ENCODE data around the gene PTPRT.
A peak's percentile ranks its signal among the peaks of the same experiment; 100 is the strongest.

PTPRT gene

DNA sequence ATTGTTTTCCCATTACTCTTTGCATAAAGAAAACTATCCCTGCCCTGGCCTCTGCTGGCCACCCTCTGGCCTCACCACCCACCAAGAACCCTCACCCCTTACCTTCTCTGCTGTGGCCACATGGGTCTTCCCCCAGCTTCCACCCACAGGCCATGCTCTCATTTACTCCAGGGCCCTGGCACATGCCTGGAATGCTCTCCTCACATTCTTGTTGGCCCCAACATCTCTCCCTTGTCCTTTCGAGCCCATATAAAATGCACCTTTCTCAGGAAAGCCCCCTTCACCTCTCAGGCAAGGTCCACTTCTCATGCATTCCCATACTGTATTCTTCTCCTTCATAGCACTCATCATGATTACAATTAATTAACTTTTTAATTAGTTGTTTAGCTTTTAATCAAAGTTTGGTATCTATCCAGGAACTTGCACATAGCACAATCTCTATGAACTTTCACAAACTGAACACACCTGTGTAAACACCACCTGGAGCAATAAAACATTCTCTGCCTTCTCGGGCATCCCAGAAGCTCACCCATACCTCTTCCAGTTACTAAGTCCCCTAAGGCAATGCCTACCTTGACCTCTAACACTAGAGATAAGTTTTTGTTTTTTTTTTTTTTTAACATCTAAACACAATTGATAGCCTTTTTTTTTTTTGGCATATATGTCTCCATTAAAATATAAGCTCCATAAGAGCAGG lies 617.2 kb downstream of the PTPRT start:
- no peaks in the 10 kb centered on the region for H3K36me3 ChIP-seq (ENCODE audit: control insufficient read depth, insufficient read depth, low read length, severe bottlenecking)
- no peaks in the 10 kb centered on the region for H3K4me1 ChIP-seq (ENCODE audit: control insufficient read depth, insufficient read depth, low read length)
- peaks cover 2% of the 10 kb centered on the region for H3K9me3 ChIP-seq (ENCODE audit: control insufficient read depth, low read length)
- no peaks in the 10 kb centered on the region for H3K27me3 ChIP-seq (replicated peaks; ENCODE audit: control insufficient read depth, insufficient read depth, low read length)
- no peak overlapping the region for H3K9ac ChIP-seq (ENCODE audit: low read length)
- H3K4me3 ChIP-seq (ENCODE audit: low read length): no peak overlapping the region
- DNase-seq (ENCODE audit: low read depth): no peak

DNA sequence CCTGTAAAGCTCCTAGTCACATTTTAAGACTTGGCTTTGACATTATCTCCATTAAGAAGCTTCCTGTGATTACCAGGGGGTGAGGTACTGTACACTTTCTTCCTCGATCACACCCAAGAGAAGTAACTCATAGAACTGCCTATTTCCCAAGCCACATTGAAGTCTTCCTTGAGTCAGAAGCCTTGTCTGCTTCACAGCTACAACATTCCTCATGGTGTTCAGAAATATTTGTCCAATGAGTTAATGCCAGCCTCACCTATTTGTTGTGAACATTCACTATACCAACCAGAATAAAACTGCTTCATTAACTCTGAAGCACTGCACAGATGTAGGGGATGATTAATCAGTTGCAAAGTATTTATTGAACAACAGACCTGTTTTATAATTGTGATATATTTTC lies 622.3 kb downstream of the PTPRT start:
- peaks cover 2% of the 10 kb centered on the region for H3K9me3 ChIP-seq (ENCODE audit: control insufficient read depth, low read length)
- H3K4me3 ChIP-seq (ENCODE audit: low read length): no peak overlapping the region
- no peak for DNase-seq (ENCODE audit: low read depth)
- H3K36me3 ChIP-seq (ENCODE audit: control insufficient read depth, insufficient read depth, low read length, severe bottlenecking): no peaks in the 10 kb centered on the region
- H3K4me1 ChIP-seq (ENCODE audit: control insufficient read depth, insufficient read depth, low read length): no peaks in the 10 kb centered on the region
- no peaks in the 10 kb centered on the region for H3K27me3 ChIP-seq (replicated peaks; ENCODE audit: control insufficient read depth, insufficient read depth, low read length)
- no peak overlapping the region for H3K9ac ChIP-seq (ENCODE audit: low read length)

DNA sequence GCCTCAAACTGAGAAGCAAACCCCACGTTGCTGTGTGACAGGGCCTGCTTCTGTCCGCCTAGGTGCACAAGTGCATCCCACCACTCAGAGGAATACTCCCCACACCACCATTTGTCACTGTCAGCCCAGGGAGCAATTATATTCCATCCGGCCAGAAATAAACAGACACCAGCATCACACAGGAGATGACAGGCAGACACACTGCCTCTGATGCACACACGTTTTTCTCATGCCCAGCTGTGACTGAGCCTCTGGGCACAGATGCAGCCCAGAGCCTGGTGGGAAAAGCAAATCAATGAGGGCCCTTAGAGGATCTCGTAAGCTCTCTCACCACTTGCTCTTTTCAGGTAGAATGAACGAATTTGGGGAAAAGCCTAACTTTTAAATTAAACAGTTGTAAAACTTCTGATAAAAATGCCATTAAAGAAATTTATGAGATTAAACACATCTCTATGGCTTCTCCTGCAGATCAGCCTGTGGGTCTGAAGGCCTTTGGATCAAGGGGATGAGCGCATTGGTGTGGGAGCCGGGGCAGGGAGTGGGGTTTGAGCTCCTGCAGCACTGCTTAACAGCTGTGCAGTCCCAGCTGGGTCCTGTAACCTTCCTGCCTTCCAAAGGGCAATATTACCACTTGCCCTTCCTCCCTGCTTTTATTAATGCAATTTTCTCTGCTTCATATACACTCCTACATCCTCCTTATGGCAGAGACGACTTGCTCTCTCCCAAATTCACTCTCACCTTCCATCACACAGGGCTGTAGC lies 624.3 kb downstream of the PTPRT start:
- H3K4me3 ChIP-seq (ENCODE audit: low read length): no peak overlapping the region
- H3K4me1 ChIP-seq (ENCODE audit: control insufficient read depth, insufficient read depth, low read length): no peaks in the 10 kb centered on the region
- no peaks in the 10 kb centered on the region for H3K9me3 ChIP-seq (ENCODE audit: control insufficient read depth, low read length)
- no peak for DNase-seq (ENCODE audit: low read depth)
- no peak overlapping the region for H3K9ac ChIP-seq (ENCODE audit: low read length)
- no peaks in the 10 kb centered on the region for H3K27me3 ChIP-seq (replicated peaks; ENCODE audit: control insufficient read depth, insufficient read depth, low read length)
- no peaks in the 10 kb centered on the region for H3K36me3 ChIP-seq (ENCODE audit: control insufficient read depth, insufficient read depth, low read length, severe bottlenecking)

DNA sequence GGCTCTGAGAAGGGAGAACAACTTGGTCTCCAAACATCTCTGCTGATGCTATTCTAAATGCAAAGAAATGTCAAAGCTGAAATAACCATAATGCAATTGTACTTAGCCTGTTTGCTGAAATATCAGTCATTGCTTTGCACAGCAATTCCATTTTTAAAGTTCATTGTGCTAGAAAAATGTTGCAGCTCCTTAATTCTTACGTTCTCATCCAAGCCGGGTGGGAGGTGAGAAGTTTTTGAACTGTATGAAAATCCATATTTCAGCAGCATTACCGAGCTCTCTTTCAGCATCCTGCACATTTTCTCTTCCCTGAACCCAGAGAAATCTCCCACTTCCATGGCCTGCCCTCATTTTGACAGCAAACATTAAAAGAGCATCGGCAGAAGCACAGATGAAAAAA lies 630.0 kb downstream of the PTPRT start:
- Histone ChIP-seq H3K4me3 (ENCODE audit: low read length) (no peak overlapping the region), H3K36me3 (ENCODE audit: control insufficient read depth, insufficient read depth, low read length, severe bottlenecking) (no peaks in the 10 kb centered on the region), H3K9ac (ENCODE audit: low read length) (no peak overlapping the region), H3K9me3 (ENCODE audit: control insufficient read depth, low read length) (no peaks in the 10 kb centered on the region), H3K4me1 (ENCODE audit: control insufficient read depth, insufficient read depth, low read length) (no peaks in the 10 kb centered on the region), H3K27me3 (replicated peaks; ENCODE audit: control insufficient read depth, insufficient read depth, low read length) (no peaks in the 10 kb centered on the region)
- no peak for DNase-seq (ENCODE audit: low read depth)

DNA sequence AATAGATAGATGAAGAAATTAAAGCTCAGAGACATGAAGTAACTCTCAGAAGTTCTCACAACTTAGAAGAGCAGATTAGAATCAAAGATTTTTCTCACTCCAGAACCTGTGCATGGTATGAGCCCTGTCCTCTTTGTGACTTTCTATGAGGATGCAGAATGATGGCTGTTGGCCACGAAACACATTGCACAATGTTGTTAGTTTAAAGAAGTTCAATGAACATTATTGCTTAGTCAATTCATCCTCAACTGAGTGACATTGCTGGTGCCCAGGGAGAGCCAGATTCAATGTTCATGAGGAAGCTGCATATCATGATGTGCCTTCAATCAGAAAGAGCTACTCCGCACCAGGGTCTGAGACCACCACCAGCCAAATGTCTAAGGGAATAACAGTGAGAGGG lies 633.1 kb downstream of the PTPRT start:
- Histone ChIP-seq H3K36me3 (ENCODE audit: control insufficient read depth, insufficient read depth, low read length, severe bottlenecking) (no peaks in the 10 kb centered on the region), H3K9me3 (ENCODE audit: control insufficient read depth, low read length) (no peaks in the 10 kb centered on the region), H3K27me3 (replicated peaks; ENCODE audit: control insufficient read depth, insufficient read depth, low read length) (no peaks in the 10 kb centered on the region), H3K4me3 (ENCODE audit: low read length) (no peak overlapping the region), H3K9ac (ENCODE audit: low read length) (no peak overlapping the region), H3K4me1 (ENCODE audit: control insufficient read depth, insufficient read depth, low read length) (no peaks in the 10 kb centered on the region)
- DNase-seq (ENCODE audit: low read depth): no peak

DNA sequence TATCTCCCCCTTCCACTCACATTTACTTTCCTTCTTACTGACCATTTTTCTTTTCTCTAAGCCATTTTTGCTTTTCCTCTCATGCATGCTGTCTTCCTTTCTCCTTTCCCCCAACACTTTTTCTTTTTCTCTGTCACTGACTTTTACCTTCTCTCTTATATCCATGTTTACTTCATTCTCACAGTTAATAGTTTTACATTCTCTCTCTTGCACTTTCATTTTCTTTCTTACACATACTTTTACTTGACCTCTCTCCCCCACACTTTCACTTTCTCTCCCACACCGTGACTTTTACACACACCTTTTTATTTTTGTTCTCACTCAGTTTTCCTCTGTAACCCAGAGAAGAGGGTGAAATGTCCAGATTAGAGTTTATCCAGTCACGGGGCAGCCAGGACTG lies 636.3 kb downstream of the PTPRT start:
- no peak for DNase-seq (ENCODE audit: low read depth)
- Histone ChIP-seq H3K9ac (ENCODE audit: low read length) (no peak overlapping the region), H3K4me3 (ENCODE audit: low read length) (no peak overlapping the region), H3K9me3 (ENCODE audit: control insufficient read depth, low read length) (no peaks in the 10 kb centered on the region), H3K36me3 (ENCODE audit: control insufficient read depth, insufficient read depth, low read length, severe bottlenecking) (no peaks in the 10 kb centered on the region), H3K4me1 (ENCODE audit: control insufficient read depth, insufficient read depth, low read length) (no peaks in the 10 kb centered on the region), H3K27me3 (replicated peaks; ENCODE audit: control insufficient read depth, insufficient read depth, low read length) (no peaks in the 10 kb centered on the region)

DNA sequence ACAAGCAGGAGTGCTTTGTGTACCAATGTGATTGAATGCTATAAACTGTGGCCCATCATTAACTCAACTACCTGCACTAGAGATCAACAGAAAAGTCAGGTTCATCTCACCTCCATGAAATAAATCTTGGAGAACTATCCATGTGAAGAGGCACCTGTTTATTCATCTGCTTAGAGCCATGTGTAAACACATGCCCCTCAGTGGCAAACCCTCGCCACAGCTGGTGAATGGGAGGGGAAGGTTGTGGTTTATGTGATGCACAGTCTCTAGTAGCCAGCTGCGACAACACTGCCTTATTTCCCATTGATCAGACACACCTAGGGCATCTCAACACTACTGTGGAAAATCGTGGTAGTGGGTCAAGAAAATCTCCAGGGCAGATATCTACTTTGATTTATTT lies 640.2 kb downstream of the PTPRT start:
- no peak overlapping the region for H3K4me3 ChIP-seq (ENCODE audit: low read length)
- DNase-seq (ENCODE audit: low read depth): no peak
- H3K27me3 ChIP-seq (replicated peaks; ENCODE audit: control insufficient read depth, insufficient read depth, low read length): no peaks in the 10 kb centered on the region
- no peaks in the 10 kb centered on the region for H3K9me3 ChIP-seq (ENCODE audit: control insufficient read depth, low read length)
- H3K9ac ChIP-seq (ENCODE audit: low read length): no peak overlapping the region
- H3K36me3 ChIP-seq (ENCODE audit: control insufficient read depth, insufficient read depth, low read length, severe bottlenecking): no peaks in the 10 kb centered on the region
- H3K4me1 ChIP-seq (ENCODE audit: control insufficient read depth, insufficient read depth, low read length): no peaks in the 10 kb centered on the region

DNA sequence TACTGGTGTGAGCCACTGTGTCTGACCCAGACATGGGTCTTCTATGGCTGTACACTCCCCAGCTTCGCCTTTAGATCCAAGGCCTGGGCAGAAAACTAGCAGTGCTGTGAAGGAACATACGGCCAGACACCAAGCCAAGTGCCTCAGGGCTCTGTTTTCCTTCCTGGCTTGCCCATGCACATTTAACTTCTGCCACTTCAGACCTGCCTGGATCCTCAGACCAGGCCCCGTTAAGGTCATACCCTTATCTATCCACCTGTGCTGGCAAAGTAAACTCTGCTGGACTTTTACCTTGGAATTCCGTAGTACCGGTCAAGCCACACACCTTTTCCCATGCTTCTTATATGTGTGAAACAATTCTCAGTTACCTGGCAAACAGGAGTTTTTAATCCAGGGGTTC lies 644.8 kb downstream of the PTPRT start:
- Histone ChIP-seq H3K9me3 (ENCODE audit: control insufficient read depth, low read length) (no peaks in the 10 kb centered on the region), H3K4me3 (ENCODE audit: low read length) (no peak overlapping the region), H3K9ac (ENCODE audit: low read length) (no peak overlapping the region), H3K27me3 (replicated peaks; ENCODE audit: control insufficient read depth, insufficient read depth, low read length) (no peaks in the 10 kb centered on the region), H3K4me1 (ENCODE audit: control insufficient read depth, insufficient read depth, low read length) (no peaks in the 10 kb centered on the region), H3K36me3 (ENCODE audit: control insufficient read depth, insufficient read depth, low read length, severe bottlenecking) (no peaks in the 10 kb centered on the region)
- no peak for DNase-seq (ENCODE audit: low read depth)

DNA sequence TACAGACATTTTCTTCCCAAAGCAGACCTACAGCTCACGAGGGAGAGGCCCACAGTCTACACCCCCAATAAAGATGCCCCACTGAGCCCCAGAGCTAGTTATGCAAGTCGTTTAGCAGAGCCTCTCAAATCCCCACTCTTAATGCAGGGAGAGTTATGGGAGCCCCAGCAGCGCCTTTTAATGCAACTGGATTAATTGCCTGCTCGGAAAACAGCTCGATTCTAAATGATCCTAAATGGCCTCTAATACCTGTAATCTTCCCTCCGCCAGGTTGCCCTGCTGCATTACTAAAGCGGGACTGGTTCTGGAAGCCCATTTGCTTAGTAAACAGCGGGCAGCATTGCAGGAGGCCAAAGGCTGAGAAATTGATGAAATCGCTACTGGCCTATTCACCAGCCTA lies 656.9 kb downstream of the PTPRT start:
- Histone ChIP-seq H3K27me3 (replicated peaks; ENCODE audit: control insufficient read depth, insufficient read depth, low read length) (peaks cover 4% of the 10 kb centered on the region), H3K36me3 (ENCODE audit: control insufficient read depth, insufficient read depth, low read length, severe bottlenecking) (no peaks in the 10 kb centered on the region), H3K4me3 (ENCODE audit: low read length) (no peak overlapping the region), H3K9ac (ENCODE audit: low read length) (no peak overlapping the region), H3K4me1 (ENCODE audit: control insufficient read depth, insufficient read depth, low read length) (no peaks in the 10 kb centered on the region), H3K9me3 (ENCODE audit: control insufficient read depth, low read length) (no peaks in the 10 kb centered on the region)
- DNase-seq (ENCODE audit: low read depth): no peak

DNA sequence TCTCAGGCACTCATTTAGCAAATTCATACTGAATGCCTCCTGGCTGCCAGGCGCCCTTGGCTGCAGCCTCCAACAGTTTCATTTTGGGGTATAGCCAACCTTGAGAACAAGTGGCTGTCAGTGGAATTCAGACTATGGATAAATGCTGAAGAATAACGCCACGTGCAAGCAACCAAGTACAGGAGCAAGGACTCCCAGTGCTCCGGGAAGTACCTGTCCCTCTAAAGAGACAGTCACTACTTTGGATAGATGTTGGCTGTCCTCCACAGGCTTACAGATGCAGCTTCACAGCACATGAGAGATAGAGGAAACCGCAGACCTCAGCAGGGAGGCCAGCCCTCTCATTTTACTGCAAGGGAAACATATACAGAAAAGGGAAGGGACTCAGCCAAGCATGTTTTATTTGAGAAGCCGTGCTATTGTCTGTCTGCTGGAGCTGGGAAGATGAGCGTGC lies 658.2 kb downstream of the PTPRT start:
- Histone ChIP-seq H3K4me3 (ENCODE audit: low read length) (no peak overlapping the region), H3K36me3 (ENCODE audit: control insufficient read depth, insufficient read depth, low read length, severe bottlenecking) (no peaks in the 10 kb centered on the region), H3K27me3 (replicated peaks; ENCODE audit: control insufficient read depth, insufficient read depth, low read length) (peaks cover 4% of the 10 kb centered on the region), H3K9ac (ENCODE audit: low read length) (no peak overlapping the region), H3K4me1 (ENCODE audit: control insufficient read depth, insufficient read depth, low read length) (no peaks in the 10 kb centered on the region), H3K9me3 (ENCODE audit: control insufficient read depth, low read length) (no peaks in the 10 kb centered on the region)
- no peak for DNase-seq (ENCODE audit: low read depth)

DNA sequence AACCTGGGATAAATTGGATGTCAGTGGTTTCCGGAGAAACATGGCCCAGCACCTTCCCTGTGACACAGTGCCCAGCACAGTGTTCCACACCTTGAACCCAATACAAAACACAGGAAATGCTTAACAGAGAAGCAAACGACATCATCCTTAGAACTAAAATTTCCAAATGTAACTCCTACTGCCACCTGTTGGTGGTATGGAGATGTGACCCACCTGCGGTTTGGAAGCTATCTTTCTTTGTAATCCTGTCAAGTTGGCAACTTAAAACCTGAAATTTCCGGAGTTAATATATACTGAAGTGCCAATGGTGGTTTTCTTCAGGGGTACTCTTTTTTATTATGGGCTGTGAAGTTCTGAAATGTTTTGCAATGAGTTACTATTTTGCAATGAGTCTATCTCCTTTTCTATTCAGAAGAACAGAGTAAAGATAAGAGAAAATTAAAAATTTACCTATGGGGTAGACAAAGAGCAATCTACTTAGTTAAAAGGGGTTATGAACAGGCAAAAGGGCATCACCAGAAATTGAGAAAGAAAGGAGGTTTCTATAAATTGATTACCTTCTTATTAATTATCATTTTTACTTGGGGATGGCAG lies 658.8 kb downstream of the PTPRT start:
- DNase-seq (ENCODE audit: low read depth): peak; percentile 0

More for the DNA sequence above, 658.8 kb downstream of the PTPRT start:
- Histone ChIP-seq H3K9ac (ENCODE audit: low read length) (no peak overlapping the region), H3K27me3 (replicated peaks; ENCODE audit: control insufficient read depth, insufficient read depth, low read length) (no peaks in the 10 kb centered on the region), H3K36me3 (ENCODE audit: control insufficient read depth, insufficient read depth, low read length, severe bottlenecking) (no peaks in the 10 kb centered on the region), H3K9me3 (ENCODE audit: control insufficient read depth, low read length) (no peaks in the 10 kb centered on the region), H3K4me1 (ENCODE audit: control insufficient read depth, insufficient read depth, low read length) (no peaks in the 10 kb centered on the region), H3K4me3 (ENCODE audit: low read length) (no peak overlapping the region)

All from adipocyte (in vitro differentiated cells).